HG03378 (cell line): ENCODE measurements around the gene AMBP.

ENCODE experiments used
- ATAC-seq: cut with Tn5 transposase; IDR thresholded peaks from one replicate; pipeline ENCODE4 v1.9.1; 2021; ENCODE audit warnings: mild to moderate bottlenecking, moderate library complexity; ENCODE audit not compliant: unreplicated experiment

AMBP gene

DNA sequence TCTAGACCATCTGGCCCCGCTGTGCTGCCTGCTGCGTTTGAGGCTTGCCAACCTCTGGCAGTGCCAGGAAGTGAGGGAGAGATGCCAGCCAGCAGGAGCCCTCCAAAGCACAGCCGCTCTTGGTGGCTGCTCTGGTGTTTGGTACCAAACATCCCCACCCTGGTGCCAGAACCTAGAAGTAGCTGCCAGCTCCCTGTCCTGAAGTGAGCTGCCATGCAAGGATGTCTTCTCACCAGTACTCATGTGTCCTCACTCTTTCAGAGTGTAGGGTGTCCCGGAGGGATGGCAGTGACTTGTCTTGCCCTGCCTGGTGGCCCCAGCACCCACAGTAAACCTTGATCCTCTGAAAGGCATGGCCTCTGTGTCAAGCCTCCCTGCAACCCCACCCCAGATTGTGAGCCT is 43.4 kb downstream of the AMBP start:
- no peak for ATAC-seq

DNA sequence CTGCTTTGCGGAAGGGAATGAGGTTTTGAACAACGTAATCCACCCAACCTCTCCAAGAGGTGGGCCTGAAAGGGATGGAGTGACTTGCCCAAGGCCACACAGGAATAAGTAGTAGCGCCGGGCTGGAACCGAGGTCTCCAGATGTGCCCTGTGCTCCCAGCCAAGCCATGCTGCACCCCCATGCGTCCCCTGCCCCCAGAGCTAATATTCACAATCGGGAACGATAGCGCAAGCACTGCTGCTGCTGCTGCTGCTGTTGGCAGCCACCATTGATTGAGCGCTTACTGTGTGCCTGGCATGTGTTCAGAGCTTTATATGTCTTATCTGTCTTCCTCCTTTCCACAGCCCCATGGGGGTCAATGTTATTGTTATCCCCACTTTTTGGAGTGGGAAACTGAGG is 43.9 kb downstream of the AMBP start:
- no peak for ATAC-seq

DNA sequence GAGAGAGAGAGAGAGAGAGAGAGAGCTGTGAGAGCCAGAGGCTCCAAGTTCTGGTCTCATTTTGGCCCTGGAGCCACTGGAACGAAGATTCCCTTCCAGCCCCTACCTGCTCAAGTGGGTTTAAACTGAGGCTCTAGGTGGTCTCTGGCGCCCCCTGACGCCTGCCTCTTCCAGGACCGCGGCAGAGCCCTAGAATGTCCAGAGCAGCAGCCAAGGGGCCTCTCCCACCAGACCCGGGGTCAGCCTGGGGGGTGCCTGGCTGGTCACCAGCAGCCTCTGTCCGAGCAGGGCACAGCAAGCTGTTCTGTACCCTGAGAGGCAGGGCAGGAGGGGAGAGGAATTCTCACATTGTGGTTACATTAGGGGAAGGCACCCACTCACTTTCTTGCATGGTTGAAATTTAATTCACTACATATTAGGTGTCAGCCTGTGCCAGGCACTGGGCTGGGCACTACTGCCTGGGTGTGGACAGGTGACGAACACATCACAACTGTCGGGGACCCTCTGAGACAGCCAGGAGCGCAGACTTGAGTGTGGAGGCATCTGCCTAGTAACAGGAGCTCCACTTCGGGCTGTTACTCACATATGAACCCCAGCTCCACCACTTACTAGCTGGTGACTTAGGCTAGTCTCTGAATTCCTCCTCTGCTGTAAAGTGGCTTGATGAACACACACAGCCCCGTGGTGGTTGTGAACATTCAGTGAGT is 44.5 kb downstream of the AMBP start:
- no peak for ATAC-seq

DNA sequence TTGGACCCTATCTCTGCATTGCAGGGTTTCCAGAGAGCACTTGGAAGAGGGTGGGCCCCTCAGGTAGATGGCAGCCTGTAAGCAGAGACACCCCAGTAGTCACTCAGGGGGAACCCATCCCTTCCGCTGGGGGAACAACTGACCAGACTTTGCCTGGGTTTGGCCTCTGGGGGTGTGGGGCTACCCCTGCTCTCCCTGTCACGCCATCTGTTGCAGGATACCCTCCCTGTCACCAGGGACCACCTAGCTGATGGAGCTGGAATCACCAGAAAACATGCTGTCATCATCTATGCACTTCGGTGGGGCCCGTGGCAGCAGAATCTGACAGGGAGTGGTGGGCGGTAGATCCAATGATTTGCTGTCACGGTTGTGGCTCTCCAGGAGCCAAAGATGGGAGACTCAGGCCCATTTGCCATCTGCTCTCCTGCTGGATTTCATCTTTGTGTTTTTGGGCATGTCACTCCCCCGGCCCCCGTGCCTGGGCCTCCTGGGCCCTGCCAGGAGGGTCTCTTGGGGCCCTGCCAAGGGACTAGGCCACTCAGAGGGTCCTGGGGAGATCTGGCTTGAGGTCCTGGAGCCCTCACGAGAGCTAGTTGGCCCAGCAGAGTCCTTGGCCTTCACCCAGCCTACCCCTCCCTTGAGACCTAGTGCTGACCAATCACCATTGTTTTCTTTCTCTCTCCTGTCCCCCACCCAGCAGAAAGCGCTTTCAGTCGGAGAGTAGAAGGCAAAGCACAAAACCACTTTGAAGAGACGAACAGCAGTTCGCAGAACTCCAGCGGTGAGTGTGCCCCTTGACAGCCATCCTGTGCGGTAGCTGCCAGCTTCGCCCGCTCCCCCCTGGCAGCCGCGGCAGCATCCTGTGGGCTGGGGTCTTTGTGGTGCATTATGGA is 45.9 kb downstream of the AMBP start:
- ATAC-seq = no peak

DNA sequence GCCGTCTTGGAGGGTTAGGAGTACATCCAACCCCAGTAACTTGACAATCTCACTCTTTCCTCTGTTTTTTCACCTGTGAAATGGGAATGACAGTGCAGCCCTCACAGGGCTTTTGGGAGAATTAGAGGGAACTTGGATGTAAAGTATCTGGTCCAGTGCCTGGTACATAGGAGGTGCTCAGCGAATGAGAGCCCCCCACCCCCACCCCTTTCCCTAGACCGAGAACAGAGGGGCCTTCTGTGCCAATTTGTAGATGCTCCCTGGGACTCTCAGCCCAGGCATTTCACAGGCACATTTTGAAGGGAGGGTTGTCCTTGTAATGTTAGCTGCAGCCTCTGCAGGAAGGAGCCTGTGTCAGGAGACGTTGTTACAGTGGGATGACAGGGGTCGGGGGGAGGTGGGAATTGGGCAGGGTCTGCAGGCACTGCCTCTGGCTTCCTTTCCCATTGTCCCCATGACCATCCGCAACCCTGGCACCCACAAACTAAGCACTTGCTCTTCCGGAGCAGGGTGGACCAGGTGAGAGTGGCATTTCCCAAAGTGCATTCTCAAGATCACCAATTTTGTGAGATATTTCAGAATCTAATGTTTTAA is 47.0 kb downstream of the AMBP start:
- no peak for ATAC-seq

DNA sequence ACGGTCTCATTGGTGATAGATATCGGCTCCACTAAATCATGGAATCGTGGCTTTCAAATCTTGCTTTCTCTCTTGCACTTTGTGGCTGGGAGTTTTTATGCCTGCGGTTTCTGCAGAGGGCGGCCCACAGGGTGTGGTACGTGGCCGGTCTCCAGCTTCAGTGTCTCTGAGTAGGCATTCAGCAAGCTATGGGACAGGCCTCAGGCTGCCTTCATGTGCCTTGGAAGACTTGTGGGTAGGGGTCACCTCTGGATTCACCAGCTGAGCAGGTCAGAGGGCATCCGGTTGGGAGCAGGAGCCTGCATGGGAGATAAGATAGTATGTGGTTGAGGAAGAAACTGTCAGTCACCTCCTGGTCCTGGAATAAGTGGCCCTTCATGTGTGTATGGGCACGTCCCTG is 47.7 kb downstream of the AMBP start:
- ATAC-seq = no peak

DNA sequence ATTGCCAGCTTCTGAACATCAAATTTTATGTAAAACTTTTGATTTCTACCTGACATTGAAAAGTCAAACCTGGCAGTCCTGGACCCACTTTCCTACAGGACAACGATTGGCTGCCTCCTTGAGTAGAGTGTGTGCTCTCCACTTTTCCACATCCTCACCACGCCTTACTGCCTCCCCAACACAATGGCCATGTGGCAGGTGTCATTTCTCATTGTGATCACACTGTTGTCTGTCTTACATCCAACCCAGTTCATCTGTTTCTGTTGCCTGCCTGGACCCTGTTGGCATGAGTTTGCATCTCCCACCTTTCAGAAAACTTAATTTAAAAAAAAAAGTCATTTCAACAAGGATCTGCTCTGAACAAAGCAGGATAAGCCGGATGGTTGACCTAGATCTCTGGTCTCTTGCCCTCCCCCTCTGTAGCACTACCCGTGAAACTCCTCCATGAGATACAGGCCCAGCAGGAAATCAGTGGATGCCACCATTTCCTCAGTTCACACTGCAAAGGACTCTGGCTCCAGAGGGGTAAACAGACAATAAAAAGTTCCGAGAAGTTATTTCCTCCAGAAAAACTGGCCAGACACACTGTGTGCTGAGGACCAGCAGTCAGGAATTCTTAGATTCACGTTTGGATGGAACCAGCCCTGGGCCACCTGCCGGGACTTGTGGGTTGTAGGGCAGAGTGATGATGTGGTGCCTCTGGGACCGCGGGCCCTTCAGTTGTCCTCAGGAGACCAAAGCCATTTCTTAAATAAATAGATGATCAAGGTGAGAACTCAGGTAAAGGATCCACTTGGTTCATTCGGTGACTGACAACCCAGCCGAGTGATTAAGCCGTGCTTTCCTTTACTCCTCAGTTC is 48.6 kb downstream of the AMBP start:
- ATAC-seq = no peak

DNA sequence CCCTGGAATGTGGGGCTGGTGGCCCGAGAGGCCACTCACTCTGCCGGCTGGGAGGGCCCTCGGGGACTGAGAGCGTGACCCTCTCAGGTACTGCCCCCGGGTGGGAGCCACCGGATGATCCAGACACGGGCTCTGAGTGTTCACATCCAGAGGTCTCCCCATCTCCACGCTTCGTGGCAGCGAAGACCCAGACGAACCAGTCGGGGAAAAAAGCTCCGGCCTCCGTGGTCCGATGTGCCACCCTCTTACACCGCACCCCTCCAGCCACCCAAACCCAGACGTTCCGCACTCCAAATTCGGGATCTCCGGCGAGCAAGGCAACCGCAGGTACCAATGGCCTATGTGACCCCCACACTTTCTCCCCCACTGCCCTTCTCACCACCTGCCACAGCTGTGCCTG is 49.5 kb downstream of the AMBP start:
- no peak for ATAC-seq

DNA sequence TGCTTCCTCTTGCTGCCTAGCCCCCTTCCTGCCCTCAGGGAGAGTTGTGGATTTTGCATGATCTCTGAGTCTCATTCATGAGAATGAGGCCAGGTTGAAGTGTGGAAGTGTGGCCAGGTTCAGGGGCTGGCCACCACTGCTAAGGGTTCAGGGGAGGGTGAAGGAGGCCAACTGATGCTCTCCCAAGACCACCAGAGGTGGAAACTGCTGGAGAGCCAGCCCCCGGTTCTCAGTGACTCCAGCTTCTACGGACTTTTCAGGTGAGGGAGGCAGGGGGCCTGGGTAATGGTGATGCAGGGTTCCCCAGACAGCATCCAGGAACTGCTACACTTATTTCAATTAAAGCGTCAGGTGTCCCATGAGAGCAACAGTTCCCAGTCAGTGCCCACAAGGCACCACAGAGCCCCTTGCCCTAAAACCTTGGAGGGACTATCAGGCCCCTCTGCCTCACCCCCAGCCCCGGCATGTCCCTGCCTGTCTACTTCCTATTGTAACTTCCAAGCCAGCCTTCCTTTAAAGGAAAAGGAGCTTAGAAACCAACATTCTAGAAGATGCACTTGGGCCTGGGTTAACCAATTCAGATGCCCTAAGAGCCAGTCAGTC is 50.1 kb downstream of the AMBP start:
- no peak for ATAC-seq

DNA sequence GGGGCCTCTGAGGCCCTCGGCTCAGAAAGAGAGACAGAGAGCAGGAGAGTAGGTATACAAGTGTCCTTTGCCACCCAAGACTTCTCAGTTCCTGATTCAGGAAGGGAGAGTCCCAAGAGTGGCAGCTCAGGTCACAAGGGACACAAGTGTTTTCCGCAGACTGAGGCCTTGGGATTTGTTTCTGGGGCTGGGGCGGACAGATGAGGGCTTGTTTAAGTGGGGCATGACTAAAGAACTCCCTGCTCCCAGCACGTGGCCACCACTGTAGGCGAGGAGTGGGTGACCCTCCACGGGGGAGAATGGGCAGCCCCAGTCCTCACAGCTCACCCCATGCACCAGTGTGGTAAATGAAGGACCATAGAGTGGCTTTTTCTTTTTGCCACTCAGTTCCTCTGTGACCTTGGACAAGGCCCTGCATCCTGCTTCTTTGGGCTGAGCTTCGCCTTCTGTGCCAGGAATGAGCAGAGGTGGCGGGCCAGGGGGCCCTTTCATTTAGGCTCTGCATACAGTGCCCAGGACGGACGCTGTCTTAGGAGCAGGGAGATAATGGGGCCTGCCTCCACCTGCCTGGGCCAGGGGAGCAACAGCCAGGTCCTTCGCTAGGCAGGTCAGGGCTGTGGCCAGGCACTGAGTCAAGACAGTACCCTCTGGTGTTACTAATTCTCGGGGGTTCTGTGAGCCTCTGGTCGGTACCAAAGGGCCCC is 50.8 kb downstream of the AMBP start:
- ATAC-seq = no peak

DNA sequence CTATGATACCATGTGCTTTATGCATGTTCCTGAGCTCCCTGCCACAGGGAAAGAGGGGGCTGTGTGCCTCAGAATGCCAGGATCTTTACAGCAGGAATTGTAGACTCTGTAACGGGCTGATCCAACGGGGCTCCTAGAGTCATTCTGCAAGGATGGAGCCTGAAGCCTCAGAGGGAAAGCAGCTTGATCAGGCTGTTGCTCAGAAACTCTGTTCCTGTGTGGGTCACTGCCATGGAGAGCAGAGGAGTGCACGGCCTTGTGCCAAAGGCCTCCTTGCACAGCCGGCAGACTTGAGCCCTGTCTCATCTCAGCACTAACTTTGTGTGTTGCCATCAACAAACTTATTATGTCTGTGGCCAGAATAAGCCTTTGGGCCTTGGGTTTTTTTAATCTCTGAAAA is 51.8 kb downstream of the AMBP start:
- ATAC-seq = no peak

DNA sequence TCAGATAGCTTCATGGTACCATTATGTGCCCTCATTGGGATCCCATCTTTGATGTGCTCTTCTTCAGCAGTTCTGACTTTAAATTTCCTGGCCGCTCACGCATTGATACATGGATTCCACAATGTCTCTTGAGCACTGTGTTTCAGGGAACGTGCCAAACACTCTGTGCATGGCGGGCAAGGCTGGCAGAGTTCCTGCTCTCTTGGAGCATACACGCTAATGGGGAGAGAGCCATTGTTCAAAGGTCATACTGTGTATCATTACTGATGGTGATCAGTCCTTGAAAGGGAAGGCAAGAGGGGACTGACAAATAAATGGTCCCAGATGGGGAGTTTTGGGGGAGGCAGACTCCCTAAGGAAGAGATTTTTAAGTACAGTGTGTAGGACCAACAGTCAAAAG is 52.3 kb downstream of the AMBP start:
- no peak for ATAC-seq

DNA sequence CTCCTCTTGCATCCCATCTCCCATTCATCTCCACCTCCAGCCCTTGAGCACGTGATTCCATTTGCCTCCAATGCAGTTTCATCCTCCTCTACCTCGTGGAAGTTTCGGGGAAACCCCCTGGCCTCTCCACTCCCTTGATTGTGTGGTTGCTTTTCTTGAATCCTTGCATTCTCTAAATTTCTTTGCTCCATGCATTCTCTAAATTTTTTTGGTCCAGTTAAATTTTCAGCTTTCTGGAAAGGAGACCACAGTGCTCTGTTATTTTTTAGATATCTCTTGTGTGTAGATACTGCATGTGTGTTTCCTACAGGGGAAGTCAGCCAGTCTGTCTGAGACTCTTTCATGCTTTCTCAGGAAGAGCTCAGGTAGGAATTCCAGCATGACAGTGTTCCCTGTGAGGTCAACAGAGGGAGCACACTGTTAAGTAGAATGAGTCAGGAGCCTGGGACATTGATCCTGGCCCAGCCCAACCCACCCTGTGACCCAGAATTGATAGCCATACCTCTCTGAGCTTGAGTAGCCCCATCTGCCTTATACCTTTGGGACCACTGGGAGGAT is 52.8 kb downstream of the AMBP start:
- no peak for ATAC-seq

DNA sequence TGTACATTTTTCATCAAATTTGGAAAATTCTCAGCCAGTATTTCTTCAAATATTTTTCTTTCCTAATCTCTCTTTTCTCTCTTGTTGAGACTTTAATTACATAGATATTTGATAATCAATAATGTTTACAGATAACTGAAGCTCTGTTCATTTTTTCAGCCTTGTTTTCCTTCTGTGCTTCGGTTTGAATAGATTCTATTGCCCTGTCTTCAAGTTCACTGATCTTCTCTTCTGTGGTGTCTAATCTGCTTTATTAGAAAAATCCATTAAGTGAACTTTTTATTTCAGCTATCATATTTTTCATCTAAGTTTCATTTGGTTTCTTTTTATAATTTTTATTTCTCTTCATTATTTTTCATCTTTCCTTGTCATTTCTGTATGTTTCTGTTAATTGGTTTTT is 54.1 kb downstream of the AMBP start:
- ATAC-seq = no peak

DNA sequence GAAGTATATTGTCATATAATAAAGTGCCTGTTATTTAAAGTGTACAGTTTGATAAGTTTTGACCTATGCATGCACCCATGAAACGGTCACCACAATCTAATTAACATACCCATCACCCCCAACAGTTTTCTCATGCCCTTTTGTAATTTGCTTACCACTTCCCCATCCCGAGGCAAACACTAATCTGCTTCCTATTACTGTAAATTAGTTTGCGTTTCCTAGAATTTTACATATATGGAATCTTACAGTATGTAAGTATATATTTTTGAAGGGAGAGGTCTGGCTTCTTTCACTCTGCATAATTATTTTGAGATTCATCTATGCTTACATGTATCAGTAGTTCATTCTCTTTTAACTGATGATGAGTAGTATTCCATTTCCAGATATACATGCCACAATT is 56.5 kb downstream of the AMBP start:
- no peak for ATAC-seq

DNA sequence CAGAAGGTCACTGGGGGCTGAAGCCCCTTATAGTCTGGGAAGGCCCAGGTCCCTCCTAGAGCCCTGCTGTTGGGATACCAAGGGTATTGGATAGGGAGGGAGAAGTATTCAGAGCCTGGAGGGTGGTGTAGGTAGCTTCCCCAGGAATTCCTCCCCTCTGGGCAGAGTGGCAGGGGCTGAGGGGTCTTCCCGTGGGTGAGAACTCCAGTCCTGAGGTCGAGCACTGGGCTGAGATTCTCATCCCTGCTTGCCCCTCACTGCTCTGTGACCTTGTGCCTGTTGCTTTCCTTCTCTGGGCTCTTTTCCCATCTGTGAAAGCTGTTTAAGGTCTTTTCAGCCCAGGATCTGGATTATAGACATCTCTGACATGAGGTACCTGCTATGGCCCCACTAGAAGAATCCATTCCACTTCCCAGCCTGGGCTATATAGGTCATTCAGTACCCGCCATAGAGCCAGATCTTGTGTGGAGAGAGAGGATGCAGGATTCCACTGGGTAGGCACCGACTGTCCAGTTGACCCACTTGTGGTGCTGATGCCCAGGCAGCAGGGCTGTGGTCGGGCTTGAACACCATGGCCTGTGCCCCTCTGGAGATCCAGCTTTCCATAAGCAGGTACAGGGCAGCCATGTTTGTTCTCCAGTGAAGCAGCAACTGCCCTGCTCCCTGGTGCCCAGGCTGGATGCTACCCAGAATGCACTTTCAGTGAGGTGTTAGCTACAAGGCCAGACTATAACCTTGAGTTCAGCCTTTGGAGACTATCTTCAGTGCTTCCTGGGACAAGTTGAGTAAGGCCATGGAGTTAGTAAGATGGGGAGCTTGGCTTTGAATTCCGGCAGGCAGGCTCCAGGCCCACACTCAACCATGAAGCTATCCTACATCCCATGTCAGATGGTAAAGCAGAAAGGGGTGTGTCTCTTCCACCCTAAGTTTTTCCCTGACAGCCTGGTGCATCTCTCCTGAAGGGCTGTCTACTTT is 60.1 kb downstream of the AMBP start:
- ATAC-seq = no peak

DNA sequence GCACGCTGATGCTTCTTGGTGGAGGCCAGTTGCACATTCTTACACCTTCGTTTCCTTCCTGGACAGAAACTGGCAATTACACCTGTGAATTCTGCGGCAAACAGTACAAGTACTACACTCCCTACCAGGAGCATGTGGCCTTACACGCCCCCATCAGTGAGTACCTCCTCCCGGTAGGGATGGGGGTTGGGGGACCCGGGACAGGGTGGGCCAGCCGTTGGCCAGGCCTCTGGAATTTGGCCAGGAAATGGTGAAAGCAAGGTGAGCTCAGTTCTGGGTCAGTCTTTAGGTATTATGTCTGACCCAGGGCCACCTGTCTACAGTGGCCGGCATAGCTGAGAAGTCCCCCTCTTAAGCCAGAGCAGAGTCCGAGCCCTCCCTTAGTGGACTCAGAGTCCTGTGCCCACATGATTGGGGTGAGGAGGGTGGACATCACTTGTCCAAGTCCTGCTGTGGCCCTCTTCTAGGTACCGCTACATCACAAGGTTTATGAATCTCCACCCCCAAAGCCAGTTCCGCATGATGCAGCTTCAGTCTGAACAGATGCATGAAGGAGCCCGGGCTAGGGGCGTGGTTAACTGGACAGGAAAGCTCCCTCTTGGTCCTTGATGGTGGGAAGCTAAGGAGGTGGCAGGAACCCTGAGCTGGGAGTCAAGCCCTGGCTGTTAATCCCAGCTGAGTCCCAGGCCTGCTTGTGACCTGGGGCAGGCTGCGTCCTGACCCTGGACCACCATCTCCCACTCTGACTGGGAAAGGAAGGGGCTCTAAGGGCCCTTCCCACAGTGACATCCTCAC is 61.3 kb downstream of the AMBP start:
- no peak for ATAC-seq

DNA sequence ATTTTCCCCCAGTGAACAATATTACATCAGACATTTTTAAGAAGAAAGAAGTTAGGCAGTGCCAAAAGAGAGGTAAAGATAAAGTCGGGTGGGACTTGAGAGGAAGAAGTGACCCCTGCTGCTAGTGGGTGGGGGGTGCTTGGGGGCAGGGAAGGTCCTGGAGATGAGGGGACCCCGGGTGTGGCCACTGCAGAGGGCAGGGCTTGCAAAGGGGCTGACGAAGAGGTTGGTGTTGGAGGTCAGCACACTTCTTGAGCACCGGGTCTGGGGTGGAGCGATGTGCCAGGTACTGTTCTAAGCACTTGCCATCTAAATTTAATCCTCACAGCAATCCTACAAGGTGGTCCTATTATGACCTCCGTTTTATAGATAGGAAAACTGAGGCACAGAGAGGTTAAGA is 62.0 kb downstream of the AMBP start:
- ATAC-seq = no peak
